Measurements from ENCODE around the gene SLC22A23.
A peak's percentile ranks its signal among the peaks of the same experiment; 100 is the strongest.

The SLC22A23 gene

GRCh38 chr6:3331971-3332370 lies 124.9 kb downstream of the SLC22A23 start:
- no peak for DNase-seq (ENCODE audit: low spot score)

DNA sequence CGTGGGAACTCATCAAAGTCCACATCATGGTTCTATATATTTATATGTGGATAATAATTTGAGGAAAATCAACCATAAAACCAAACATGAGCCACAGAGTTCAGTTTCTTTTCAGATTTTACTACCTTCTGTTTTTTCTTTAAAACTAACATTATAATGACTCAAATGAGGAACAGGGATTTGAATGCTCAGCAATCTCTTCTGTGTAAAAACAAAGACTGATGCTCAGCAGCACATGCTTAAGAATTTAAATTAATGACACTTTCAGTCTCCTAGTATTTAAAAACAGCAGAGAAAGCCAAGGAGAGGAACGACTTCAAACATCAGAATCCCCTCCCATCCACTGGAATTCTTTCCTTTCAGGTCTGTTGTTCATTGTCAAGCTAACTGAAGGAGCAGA lies 125.4 kb downstream of the SLC22A23 start:
- no peak for DNase-seq (ENCODE audit: low spot score)

DNA sequence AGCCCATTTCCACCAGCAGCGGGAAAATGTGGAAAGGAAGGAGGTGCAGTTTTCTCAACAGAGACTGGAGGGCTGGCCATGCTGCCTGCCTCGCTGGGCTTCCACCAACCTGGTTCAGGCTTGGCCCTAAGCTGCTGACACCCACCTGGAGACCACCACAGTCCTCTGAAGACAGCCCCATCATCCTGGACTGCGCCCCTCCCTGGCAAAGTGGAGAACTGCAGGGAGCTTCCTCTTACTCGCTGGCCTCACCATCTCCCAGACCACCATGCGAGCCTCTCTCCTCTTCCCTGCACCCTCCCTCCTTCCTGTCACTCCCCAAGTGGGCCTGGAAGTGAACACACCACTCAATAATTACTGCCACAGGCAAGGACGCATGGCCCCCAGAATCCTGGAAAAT lies 126.7 kb downstream of the SLC22A23 start:
- no peak for DNase-seq (ENCODE audit: low spot score)

DNA sequence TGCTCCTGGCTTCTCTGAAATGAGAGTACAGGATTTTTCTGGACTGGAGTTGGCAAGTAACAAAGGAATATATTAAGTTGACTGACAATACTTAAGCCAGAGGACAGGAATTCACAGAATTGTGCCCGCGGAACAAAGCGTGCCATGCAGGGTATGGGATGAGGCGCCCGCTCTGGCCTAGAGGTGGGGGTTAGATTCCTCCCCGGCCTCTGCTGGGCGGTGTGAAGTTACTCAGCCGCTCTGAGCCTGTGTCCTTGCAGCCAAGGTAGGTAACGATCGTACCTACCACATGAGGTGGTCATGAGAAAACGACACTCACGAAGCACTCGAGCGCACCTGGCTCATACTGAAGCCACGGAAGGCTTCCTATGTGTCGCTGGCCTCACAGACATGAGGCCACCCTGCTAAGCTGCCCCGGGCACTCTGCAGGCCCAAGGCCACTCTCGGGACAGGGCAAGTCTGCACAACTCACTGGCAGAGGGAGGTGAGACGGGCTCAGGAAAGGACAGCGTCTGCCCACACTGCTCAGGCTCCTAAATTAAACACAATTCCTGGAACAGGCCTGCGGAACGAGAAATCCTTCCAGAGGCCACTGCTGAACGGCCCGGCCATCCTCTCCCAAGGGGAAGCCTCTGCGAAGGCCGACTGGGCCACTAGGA lies 127.3 kb downstream of the SLC22A23 start:
- DNase-seq (ENCODE audit: low spot score), result no peak

- no peak for DNase-seq (ENCODE audit: low spot score)
Measured at GRCh38 chr6:3328796-3329195, 128.1 kb downstream of the SLC22A23 start.

- no peak for DNase-seq (ENCODE audit: low spot score)
Measured at GRCh38 chr6:3328145-3328544, 128.7 kb downstream of the SLC22A23 start.

GRCh38 chr6:3327403-3327802 lies 129.4 kb downstream of the SLC22A23 start:
- no peak for DNase-seq (ENCODE audit: low spot score)

- DNase-seq (ENCODE audit: low spot score), result no peak
Measured at GRCh38 chr6:3326981-3327380, 129.9 kb downstream of the SLC22A23 start.

GRCh38 chr6:3326184-3326971 lies 130.5 kb downstream of the SLC22A23 start:
- DNase-seq (ENCODE audit: low spot score), result no peak

GRCh38 chr6:3325210-3325609 lies 131.6 kb downstream of the SLC22A23 start:
- no peak for DNase-seq (ENCODE audit: low spot score)

- DNase-seq (ENCODE audit: low spot score), result peak; percentile 63
Measured at GRCh38 chr6:3324262-3324942, 132.4 kb downstream of the SLC22A23 start.

DNA sequence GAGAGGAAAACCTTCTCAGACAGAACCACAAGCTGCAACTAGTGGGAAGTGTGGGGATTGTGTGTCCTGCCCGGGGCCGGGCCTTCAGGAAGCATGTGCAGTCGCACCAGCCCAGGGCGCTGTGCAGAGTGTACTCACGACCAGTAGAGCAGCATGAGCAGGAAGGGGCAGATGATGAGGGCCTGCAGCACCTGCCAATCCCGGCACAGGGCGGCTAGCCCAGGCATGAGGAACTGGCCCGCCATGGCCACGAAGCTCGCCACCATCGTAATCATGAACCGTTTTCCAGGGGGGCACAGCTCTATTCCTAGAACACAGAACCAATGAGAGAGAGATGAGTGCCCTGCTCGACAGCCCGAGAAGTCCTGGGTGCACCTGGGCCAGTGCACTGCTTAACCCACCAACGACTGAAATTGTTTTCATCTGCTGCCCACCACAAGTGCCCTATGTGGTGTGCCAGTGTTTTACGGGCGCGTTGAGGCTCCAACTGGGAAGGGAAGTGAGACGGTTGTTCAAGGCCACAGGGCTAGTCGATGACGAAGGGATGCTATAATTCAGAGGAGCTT lies 133.1 kb downstream of the SLC22A23 start:
- peak; percentile 38 for DNase-seq (ENCODE audit: low spot score)

GRCh38 chr6:3323148-3323547 lies 133.7 kb downstream of the SLC22A23 start:
- peak; percentile 18 for DNase-seq (ENCODE audit: low spot score)

GRCh38 chr6:3322366-3322890 lies 134.4 kb downstream of the SLC22A23 start:
- DNase-seq (ENCODE audit: low spot score), result peak; percentile 45

- DNase-seq (ENCODE audit: low spot score), result no peak
Measured at GRCh38 chr6:3321875-3322274, 135.0 kb downstream of the SLC22A23 start.

DNA sequence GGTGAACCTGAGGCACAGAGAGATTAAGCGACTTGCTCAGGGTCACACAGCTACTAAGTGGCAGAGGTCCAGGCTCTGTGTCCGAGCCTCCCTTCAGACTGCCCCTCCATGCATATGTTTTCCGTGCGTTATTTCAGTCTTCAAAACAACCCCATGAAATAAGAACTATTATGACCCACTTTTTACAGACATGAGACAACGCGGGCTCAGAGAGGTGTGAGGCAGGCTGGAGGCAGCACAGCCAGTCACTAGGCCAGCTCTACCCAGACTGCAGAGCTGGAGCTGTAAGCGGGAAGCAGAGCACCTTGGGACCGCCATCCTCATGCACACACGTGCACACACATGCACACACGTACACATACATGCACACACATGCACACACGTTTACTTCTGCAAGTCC lies 135.8 kb downstream of the SLC22A23 start:
- peak; percentile 33 for DNase-seq (ENCODE audit: low spot score)

DNA sequence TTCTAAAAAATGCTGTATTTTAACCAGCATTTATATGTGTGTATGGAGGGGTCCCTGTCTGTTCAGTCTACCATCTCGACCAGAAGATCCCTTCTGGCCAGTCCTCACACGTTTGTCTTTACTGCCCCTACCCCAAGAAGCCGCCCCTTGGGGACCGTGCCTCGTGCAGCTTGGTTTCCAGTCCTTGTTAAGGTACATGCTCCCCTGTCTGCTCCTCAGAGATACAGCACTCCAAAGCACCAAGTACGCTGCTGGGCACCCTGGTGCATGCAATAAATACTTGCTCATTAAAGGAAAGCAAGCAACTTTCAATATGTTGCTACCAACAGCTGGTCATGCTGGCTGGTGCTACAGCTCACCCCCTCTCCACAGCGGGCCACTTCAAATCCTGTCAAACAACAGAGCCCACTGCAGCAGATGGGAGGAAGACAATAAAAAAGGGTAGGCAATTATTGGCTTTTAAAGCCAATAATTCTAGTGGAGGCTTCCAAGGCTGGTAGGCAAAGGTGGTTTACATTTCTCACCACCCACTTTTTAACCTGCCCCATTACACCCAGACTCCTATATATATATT lies 136.5 kb downstream of the SLC22A23 start:
- DNase-seq (ENCODE audit: low spot score), result peak; percentile 25

- DNase-seq (ENCODE audit: low spot score), result peak; percentile 34
Measured at GRCh38 chr6:3319610-3320200, 137.1 kb downstream of the SLC22A23 start.

DNA sequence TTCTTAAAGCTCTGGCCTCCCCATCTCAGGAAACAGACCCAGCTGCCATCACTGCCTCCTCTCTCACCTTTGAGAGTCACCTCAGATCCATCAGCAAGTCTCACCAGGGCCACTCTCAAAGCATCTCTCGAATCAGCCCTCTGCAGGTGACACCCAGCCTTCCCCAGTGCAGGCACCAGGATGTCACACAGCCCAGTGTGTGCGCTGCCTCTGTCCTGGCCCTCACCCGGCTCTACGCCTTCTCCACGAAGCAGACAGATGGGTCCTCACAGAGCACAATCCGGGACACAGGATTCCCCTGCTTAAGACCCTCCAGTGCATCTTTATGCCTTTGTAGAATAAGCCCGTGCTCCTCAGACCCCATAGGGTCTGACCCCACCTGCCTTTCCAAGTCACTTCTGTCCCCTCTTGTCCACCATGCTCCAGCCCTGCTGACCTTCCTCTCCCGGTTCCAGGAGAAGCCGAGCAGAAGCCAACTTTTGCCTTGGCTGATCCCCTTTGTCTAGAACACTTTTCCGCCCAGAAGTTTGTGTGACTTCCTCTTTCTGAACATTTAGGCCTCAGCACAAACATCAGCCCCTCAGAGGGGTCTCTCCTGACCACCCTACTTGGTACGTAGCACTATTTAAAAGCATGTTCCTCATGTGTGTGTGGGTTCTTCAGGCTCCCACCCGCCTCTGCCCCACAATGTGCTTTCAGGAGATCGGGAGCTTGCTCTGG lies 137.9 kb downstream of the SLC22A23 start:
- peak; percentile 20 for DNase-seq (ENCODE audit: low spot score)

DNA sequence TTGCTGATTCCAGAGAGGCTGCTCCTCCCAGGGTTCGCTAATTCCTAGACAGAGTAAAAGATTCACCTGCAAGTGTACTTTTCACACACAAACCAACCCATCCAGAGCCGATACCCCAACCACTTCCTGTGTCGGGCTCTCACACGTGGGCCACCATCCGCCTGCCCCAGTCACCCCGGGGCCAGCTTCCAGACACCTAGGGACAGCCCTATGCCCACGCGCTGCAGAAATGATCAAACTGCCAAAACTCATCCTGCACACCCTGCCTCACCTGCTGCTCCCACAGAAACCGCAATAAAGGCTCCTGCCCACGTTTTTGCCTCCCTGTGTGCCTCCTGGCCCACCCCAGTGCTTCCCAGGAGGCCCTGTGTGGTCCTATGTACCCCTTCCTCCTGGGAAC lies 138.6 kb downstream of the SLC22A23 start:
- DNase-seq (ENCODE audit: low spot score), result no peak

- DNase-seq (ENCODE audit: low spot score), result no peak
Measured at GRCh38 chr6:3317741-3318211, 139.1 kb downstream of the SLC22A23 start.
